Uterus (tissue), 2 donors: ENCODE results near the gene SLC35B2.

Source experiments
- POLR2A ChIP-seq, 2 donors: fragments of 450-650 bp; IDR thresholded peaks; one replicate each; pipeline ENCODE4 v1.6.1; 2016; ENCODE audit warnings: antibody characterized with exemption in 2 of 2, mild to moderate bottlenecking in 1 of 2, moderate library complexity in 1 of 2
- TF ChIP-seq, protein P1 (sequence below), 4 experiments: fragments of 200-600 bp in 2 of 4; fragments of 450-650 bp in 2 of 4; sonication (generic) in 2 of 4; IDR thresholded peaks; one replicate each; pipeline ENCODE4 v1.5.1; 2016 to 2019; ENCODE audit warnings: antibody characterized with exemption in 4 of 4, mild to moderate bottlenecking in 2 of 4, moderate library complexity in 1 of 4

DNA sequence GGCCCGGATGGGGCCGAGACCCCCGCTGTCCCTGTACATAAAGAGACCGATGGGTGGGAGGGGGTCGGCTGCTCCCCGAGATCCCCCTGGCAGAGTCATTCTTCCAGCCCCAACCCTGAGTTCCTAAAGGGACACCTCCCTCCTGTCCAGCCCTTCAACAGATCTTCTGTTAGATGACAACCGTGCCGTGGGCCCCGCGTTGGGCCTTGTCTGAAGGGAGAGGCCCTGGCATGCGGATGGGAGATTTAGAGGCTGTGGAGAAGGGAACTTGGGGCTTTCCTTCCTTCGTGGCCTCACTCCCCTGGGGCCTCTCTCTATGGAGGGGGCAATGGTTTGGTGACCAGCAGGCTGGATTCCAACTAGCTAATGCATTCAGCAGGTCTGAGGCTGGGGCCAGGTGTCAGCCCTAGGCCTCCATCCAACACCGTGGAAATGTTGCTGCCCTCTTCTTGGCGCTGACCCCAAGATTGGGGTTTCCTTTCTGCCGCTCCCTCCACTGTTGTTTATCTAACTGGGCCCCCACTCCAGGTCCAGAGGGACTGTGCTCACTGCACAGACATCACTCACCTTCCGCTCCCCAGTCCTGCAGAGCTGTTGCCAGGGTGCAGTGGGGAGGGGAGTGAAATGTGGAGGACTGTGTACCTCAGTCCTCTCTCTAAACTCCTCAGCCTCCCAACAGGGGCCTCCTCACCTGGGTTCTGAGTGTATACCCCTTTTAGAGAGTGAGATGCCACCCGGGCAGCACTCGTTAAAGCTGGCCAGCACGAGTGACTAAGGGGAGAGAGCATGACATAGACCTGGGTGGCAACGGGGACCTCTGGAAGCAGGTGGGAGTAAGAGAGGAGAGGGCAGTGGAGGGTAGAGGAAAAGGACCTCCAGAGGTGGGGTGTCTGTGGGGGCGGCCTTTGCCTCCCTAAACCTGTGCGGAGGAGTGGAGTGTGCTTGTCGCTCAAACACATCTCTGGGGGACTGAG, 19.6 kb upstream of the SLC35B2 start:
- no peak for TF ChIP-seq POLR2A (IDR thresholded peaks at IDR 0.05)
- TF ChIP-seq, protein P1, sequence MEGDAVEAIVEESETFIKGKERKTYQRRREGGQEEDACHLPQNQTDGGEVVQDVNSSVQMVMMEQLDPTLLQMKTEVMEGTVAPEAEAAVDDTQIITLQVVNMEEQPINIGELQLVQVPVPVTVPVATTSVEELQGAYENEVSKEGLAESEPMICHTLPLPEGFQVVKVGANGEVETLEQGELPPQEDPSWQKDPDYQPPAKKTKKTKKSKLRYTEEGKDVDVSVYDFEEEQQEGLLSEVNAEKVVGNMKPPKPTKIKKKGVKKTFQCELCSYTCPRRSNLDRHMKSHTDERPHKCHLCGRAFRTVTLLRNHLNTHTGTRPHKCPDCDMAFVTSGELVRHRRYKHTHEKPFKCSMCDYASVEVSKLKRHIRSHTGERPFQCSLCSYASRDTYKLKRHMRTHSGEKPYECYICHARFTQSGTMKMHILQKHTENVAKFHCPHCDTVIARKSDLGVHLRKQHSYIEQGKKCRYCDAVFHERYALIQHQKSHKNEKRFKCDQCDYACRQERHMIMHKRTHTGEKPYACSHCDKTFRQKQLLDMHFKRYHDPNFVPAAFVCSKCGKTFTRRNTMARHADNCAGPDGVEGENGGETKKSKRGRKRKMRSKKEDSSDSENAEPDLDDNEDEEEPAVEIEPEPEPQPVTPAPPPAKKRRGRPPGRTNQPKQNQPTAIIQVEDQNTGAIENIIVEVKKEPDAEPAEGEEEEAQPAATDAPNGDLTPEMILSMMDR (IDR thresholded peaks at IDR 0.05), result no peak
